Measurements from ENCODE around the gene TMEM82.

TMEM82 gene

GRCh38 chr1:15767941-15768340 is 25.6 kb downstream of the TMEM82 start:
- TF ChIP-seq, protein P1, sequence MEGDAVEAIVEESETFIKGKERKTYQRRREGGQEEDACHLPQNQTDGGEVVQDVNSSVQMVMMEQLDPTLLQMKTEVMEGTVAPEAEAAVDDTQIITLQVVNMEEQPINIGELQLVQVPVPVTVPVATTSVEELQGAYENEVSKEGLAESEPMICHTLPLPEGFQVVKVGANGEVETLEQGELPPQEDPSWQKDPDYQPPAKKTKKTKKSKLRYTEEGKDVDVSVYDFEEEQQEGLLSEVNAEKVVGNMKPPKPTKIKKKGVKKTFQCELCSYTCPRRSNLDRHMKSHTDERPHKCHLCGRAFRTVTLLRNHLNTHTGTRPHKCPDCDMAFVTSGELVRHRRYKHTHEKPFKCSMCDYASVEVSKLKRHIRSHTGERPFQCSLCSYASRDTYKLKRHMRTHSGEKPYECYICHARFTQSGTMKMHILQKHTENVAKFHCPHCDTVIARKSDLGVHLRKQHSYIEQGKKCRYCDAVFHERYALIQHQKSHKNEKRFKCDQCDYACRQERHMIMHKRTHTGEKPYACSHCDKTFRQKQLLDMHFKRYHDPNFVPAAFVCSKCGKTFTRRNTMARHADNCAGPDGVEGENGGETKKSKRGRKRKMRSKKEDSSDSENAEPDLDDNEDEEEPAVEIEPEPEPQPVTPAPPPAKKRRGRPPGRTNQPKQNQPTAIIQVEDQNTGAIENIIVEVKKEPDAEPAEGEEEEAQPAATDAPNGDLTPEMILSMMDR (IDR thresholded peaks at IDR 0.05; ENCODE audit: low read length, missing control alignments) = no peak
- no peak for DNase-seq (ENCODE audit: low read depth)

GRCh38 chr1:15768388-15768787 is 26.1 kb downstream of the TMEM82 start:
- no peak for DNase-seq (ENCODE audit: low read depth)
- no peak overlapping the region for H3K4me3 ChIP-seq (replicated peaks; ENCODE audit: low read depth, low read length)
- TF ChIP-seq, protein P1 (IDR thresholded peaks at IDR 0.05; ENCODE audit: low read length, missing control alignments) = no peak

More at GRCh38 chr1:15767941-15768340, 25.6 kb downstream of the TMEM82 start:
- no peak overlapping the region for H3K4me3 ChIP-seq (replicated peaks; ENCODE audit: low read depth, low read length)

DNA sequence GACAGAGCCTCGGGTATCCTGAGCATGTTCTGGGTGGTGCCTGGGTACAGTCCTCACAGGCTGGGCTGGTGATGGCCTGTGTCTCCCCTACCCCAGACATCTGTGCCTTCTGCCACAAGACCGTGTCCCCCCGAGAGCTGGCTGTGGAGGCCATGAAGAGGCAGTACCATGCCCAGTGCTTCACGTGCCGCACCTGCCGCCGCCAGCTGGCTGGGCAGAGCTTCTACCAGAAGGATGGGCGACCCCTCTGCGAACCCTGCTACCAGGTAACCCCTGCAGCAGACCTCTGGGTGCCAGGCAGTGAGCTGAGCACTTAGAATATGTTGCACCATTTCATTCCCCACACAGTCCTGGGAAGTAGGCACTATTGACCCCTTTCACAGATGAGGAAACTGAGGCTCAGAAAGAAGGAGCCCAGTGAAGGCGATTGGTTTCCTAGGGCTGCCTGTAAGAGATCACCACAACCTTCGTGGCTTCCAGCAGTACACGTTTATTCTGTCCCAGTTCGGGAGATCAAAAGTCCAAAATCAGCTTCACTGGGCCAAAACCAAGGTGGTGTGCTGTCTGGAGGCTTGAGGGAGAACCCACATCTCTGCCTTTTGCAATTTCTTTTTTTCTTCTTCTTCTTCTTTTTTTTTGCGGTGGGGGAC is 28.1 kb downstream of the TMEM82 start:
- DNase-seq (ENCODE audit: low read depth) = no peak
- TF ChIP-seq, protein P1 (IDR thresholded peaks at IDR 0.05; ENCODE audit: low read length, missing control alignments) = no peak
- H3K4me3 ChIP-seq (replicated peaks; ENCODE audit: low read depth, low read length) = no peak overlapping the region

DNA sequence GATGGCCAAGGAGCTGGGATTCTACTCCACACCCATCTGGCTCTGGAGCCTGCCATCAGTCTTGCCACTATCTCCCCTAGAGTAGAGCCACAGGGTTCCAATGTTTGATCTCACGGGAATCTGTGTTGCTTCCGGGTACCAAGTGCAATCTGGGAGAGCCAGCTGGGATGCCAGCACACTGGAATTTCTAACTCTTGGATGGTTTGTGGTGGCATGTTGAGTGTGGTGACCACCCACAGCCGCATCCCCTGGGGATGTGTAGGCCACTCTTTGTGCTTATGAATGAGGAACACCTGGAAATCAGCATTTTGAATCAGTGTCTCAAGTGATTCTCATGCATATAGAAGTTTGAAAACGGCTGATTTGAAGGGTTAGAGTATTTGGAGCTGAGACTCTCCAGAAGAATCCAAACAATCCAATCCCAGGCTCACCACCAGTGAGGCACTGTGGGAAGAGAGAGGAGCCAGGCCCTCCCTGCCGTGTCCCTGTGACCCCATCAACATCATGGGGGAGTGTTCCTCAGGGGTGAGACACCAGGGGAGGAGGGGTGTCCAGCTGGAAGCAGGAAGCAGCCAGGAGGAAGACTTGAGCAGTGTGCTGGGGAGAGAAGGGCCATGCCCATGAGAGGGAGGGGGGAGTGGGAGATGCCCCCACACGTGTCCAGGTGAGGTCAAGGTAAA is 29.7 kb downstream of the TMEM82 start:
- no peak overlapping the region for H3K4me3 ChIP-seq (replicated peaks; ENCODE audit: low read depth, low read length)
- DNase-seq (ENCODE audit: low read depth) = no peak
- TF ChIP-seq, protein P1 (IDR thresholded peaks at IDR 0.05; ENCODE audit: low read length, missing control alignments) = no peak

- no peak overlapping the region for H3K4me3 ChIP-seq (replicated peaks; ENCODE audit: low read depth, low read length)
- DNase-seq (ENCODE audit: low read depth) = no peak
- TF ChIP-seq, protein P1 (IDR thresholded peaks at IDR 0.05; ENCODE audit: low read length, missing control alignments) = no peak
These were observed 33.4 kb downstream of the TMEM82 start for GRCh38 chr1:15775706-15776105.

- DNase-seq (ENCODE audit: low read depth) = no peak
- TF ChIP-seq, protein P1 (IDR thresholded peaks at IDR 0.05; ENCODE audit: low read length, missing control alignments) = no peak
- no peak overlapping the region for H3K4me3 ChIP-seq (replicated peaks; ENCODE audit: low read depth, low read length)
These were observed 35.8 kb downstream of the TMEM82 start for GRCh38 chr1:15777909-15778707.
